Raji (cell line): Measurements from ENCODE around the gene INSYN2B.

Experiments used
- POLR2A ChIP-seq: IDR thresholded peaks from 2 replicates; pipeline ENCODE4 v1.6.1; 2011; ENCODE audit warnings: low read depth, low read length, control low read depth; ENCODE audit not compliant: insufficient read depth

Gene INSYN2B

GRCh38 chr5:169836835-169837536 is 143.3 kb downstream of the INSYN2B start:
- TF ChIP-seq POLR2A = no peak

- TF ChIP-seq POLR2A = no peak
These were observed 147.4 kb downstream of the INSYN2B start for GRCh38 chr5:169832845-169833244.

GRCh38 chr5:169832304-169832703 is 148.0 kb downstream of the INSYN2B start:
- TF ChIP-seq POLR2A = no peak

GRCh38 chr5:169831331-169831730 is 149.0 kb downstream of the INSYN2B start:
- TF ChIP-seq POLR2A = no peak

GRCh38 chr5:169828385-169828784 is 151.9 kb downstream of the INSYN2B start:
- no peak for TF ChIP-seq POLR2A

- no peak for TF ChIP-seq POLR2A
These were observed 152.5 kb downstream of the INSYN2B start for GRCh38 chr5:169827769-169828168.

DNA sequence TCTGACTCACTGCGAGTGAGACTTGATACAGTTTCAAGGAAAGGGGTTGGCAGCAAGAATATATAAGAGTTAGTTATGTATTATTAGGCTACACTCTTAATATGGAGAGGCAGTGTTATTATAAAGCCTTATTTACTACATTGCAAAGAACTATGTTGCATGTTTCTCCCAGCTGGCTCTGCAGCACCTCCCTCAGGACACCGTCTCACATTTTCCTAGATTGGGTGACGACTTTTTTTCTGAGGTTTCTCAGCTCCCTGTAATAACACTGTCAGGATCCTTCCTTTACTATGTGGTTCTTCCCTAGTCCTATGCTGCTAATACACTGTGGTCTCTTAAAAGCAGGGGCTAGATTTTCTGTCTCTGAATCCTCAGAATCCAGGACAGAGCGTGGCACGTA is 153.7 kb downstream of the INSYN2B start:
- TF ChIP-seq POLR2A = no peak

DNA sequence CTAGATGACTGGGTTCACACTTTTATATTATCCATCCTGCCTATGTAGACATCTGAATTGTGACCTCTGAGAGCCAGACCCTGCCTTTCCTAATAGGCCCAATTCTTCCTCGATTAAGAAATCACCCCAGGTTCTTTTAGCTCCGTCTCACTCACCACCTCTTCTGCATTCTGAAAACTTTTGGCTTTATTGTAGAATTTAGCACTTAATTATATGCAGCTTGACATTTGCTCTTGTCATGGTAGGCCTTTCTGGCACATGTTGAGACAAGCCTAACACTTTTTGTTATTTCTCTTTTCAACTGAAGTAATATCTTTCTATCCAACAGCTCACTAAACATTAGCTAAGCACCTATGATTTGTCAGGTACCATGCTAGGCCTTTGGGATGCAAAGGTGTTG is 163.3 kb downstream of the INSYN2B start:
- no peak for TF ChIP-seq POLR2A

GRCh38 chr5:169814522-169814921 is 165.8 kb downstream of the INSYN2B start:
- TF ChIP-seq POLR2A = no peak
